K562 (cell line): Measurements from ENCODE around the gene CYP4F3. TPM values are rescaled to one million over a fixed set of nuclear protein-coding genes. Genes with fewer than 3 reads are reported as not detected.

Source experiments
- ATAC-seq: fragments of 200-7000 bp; cut with Tn5 transposase; 3 replicates; pipeline ENCODE4 v1.9.1; 2020; ENCODE audit warnings: moderate library complexity
- BruUV-seq: library from RNA; stranded (reverse); fragments of 400-500 nt; replicated peaks from 2 replicates; lab custom pipeline; 2021; lab: Mats Ljungman, UMichigan
- CTCF ChIA-PET: fragments of 300-600 bp; formaldehyde crosslinking; extraction: SDS; loops from one replicate; lab custom pipeline; 2021; ENCODE audit warnings: low intra/inter-chr PET ratio; lab: Yijun Ruan, JAX
- POLR2A ChIA-PET: fragments of 300-600, 350-650 bp; sonication (Branson Sonifier 250); formaldehyde crosslinking; extraction: SDS; loops from one replicate; lab custom pipeline; 2021; ENCODE audit warnings: antibody characterized with exemption, inconsistent platforms; lab: Yijun Ruan, JAX
- DNase-seq, 4 experiments: peaks; one replicate each; pipeline versions ENCODE4 v3.0.0 to v3.0.0-alpha.2; 2011 to 2018; ENCODE audit warnings: low spot score in 3 of 4, mixed read lengths in 3 of 4; ENCODE audit errors: extremely low read depth in 1 of 4
- FAIRE-seq: peaks from 2 replicates; lab custom pipeline; 2011; peaks lifted over from hg19 to GRCh38; lab: Jason Lieb, UNC
- H2AFZ ChIP-seq: 2 replicates; pipeline ENCODE4 v1.6.0; 2011; ENCODE audit warnings: low read depth, low read length, control low read depth, inconsistent platforms
- H3K27ac ChIP-seq: fragments of 200-600 bp; 3 replicates; pipeline ENCODE4 v1.8.0; 2011; ENCODE audit warnings: low read depth, mild to moderate bottlenecking, control low read depth, inconsistent platforms, low read length, moderate library complexity, mixed read lengths; ENCODE audit errors: extremely low read depth
- H3K27me3 ChIP-seq, 2 experiments: fragments of 300-600 bp in 1 of 2; 2 replicates in 1 of 2; 3 replicates in 1 of 2; pipeline versions ENCODE4 v1.6.0 to v1.8.0; 2011; ENCODE audit warnings: inconsistent platforms in 2 of 2, low read length in 2 of 2, mild to moderate bottlenecking in 1 of 2, mixed read lengths in 1 of 2, moderate library complexity in 1 of 2; ENCODE audit not compliant: control insufficient read depth in 2 of 2, insufficient read depth in 2 of 2
- H3K36me3 ChIP-seq: fragments of 300-600 bp; 3 replicates; pipeline ENCODE4 v1.8.0; 2011; ENCODE audit warnings: mild to moderate bottlenecking, low read length, inconsistent platforms; ENCODE audit not compliant: control insufficient read depth, insufficient read depth
- H3K4me1 ChIP-seq, 2 experiments: fragments of 200-600 bp in 1 of 2; replicated peaks in 1 of 2; 2 replicates in 1 of 2; 3 replicates in 1 of 2; pipeline versions ENCODE4 v1.5.1 to v1.8.0; 2011; ENCODE audit warnings: inconsistent platforms in 2 of 2, low read length in 2 of 2, mild to moderate bottlenecking in 1 of 2, mixed read lengths in 1 of 2, moderate library complexity in 1 of 2; ENCODE audit not compliant: control insufficient read depth in 2 of 2, insufficient read depth in 2 of 2
- H3K4me2 ChIP-seq: 2 replicates; pipeline ENCODE4 v1.6.1; 2011; ENCODE audit warnings: low read length, control low read depth, inconsistent platforms, mixed read lengths; ENCODE audit not compliant: insufficient read depth
- H3K4me3 ChIP-seq: fragments of 200-600 bp; sonication (generic), shearing (Covaris generic); 2 replicates; pipeline ENCODE4 v1.5.1; 2016; ENCODE audit warnings: control low read depth, inconsistent platforms
- H3K79me2 ChIP-seq: fragments of 200-600 bp; 3 replicates; pipeline ENCODE4 v1.8.0; 2011; ENCODE audit warnings: low read length, inconsistent platforms; ENCODE audit not compliant: control insufficient read depth, insufficient read depth
- H3K9ac ChIP-seq, 2 experiments: 2 replicates each; pipeline versions ENCODE4 v1.6.0 to v1.6.1; 2011; ENCODE audit warnings: low read depth in 2 of 2, low read length in 2 of 2, control low read depth in 1 of 2, inconsistent platforms in 1 of 2, mild to moderate bottlenecking in 1 of 2, mixed read lengths in 1 of 2; ENCODE audit not compliant: insufficient read depth in 1 of 2
- H3K9me1 ChIP-seq: one replicate; pipeline ENCODE4 v1.6.0; 2011; ENCODE audit warnings: inconsistent platforms, mild to moderate bottlenecking, low read length, moderate library complexity; ENCODE audit not compliant: control insufficient read depth, insufficient read depth
- H3K9me3 ChIP-seq: replicated peaks from 2 replicates; pipeline ENCODE4 v1.5.1; 2011; ENCODE audit warnings: low read depth, low read length, inconsistent platforms; ENCODE audit not compliant: control insufficient read depth, insufficient read depth
- H4K20me1 ChIP-seq: replicated peaks from 2 replicates; pipeline ENCODE4 v1.6.1; 2011; ENCODE audit warnings: low read length, inconsistent platforms, mixed read lengths; ENCODE audit not compliant: control insufficient read depth, insufficient read depth
- ARID3B ChIP-seq: fragments of 250-450 bp; sonication (Bioruptor Pico); IDR thresholded peaks from 2 replicates; pipeline ENCODE4 v1.4.0; 2020; ENCODE audit warnings: borderline replicate concordance
- ATF3 ChIP-seq, 2 experiments: fragments of 450-650 bp in 1 of 2; sonication (generic) in 1 of 2; formaldehyde crosslinking in 1 of 2; IDR thresholded peaks in 1 of 2; conservative IDR thresholded peaks in 1 of 2; 2 replicates each; pipeline versions ENCODE4 v1.6.1 to v1.8.1; 2016 to 2023; ENCODE audit warnings: mild to moderate bottlenecking in 2 of 2, moderate library complexity in 2 of 2, inconsistent platforms in 1 of 2, missing genetic modification reagents in 1 of 2
- BRCA1 ChIP-seq, 2 experiments: fragments of 450-650 bp in 1 of 2; sonication (generic) in 1 of 2; formaldehyde crosslinking in 1 of 2; IDR thresholded peaks; 2 replicates each; pipeline versions ENCODE4 v1.5.0 to v1.6.1; 2017 to 2020; ENCODE audit warnings: mild to moderate bottlenecking in 1 of 2, missing genetic modification reagents in 1 of 2
- CBFA2T2 ChIP-seq: fragments of 450-650 bp; conservative IDR thresholded peaks from 2 replicates; pipeline ENCODE4 v1.6.1; 2017; ENCODE audit warnings: mild to moderate bottlenecking
- CHD4 ChIP-seq: fragments of 200-600 bp; sonication (generic); IDR thresholded peaks from 3 replicates; pipeline ENCODE4 v1.6.1; 2012; ENCODE audit warnings: low read depth, mild to moderate bottlenecking, mixed read lengths, low read length, inconsistent platforms; ENCODE audit not compliant: insufficient read depth, insufficient replicate concordance, poor library complexity, severe bottlenecking
- E2F8 ChIP-seq: fragments of 450-650 bp; IDR thresholded peaks from 2 replicates; pipeline ENCODE4 v1.7.1; 2018; ENCODE audit warnings: mild to moderate bottlenecking, low read depth; ENCODE audit not compliant: partially characterized antibody
- HIVEP1 ChIP-seq: fragments of 250-450 bp; sonication (Bioruptor Pico); IDR thresholded peaks from 2 replicates; pipeline ENCODE4 v1.4.0; 2020; ENCODE audit warnings: mild to moderate bottlenecking
- NR4A1 ChIP-seq, 2 experiments: fragments of 250-450 bp in 1 of 2; fragments of 450-650 bp in 1 of 2; sonication (Bioruptor Pico) in 1 of 2; IDR thresholded peaks; 2 replicates each; pipeline versions ENCODE4 v1.4.0 to v1.6.1; 2016 to 2020; ENCODE audit warnings: mild to moderate bottlenecking in 2 of 2, missing compliant biosample characterization in 1 of 2, missing genetic modification characterization in 1 of 2, moderate library complexity in 1 of 2
- ZC3H11A ChIP-seq: IDR thresholded peaks from 2 replicates; pipeline ENCODE4 v1.6.1; 2012; ENCODE audit warnings: low read depth, low read length, improper control_type of control experiment
- ZNF184 ChIP-seq: sonication (generic); formaldehyde crosslinking; IDR thresholded peaks from 2 replicates; pipeline ENCODE4 v1.5.0; 2020; ENCODE audit warnings: missing genetic modification reagents
- ZNF224 ChIP-seq: sonication (generic); formaldehyde crosslinking; IDR thresholded peaks from 2 replicates; pipeline ENCODE4 v1.8.0; 2022; ENCODE audit warnings: mild to moderate bottlenecking, missing genetic modification reagents
- ZNF280A ChIP-seq: fragments of 450-650 bp; IDR thresholded peaks from 2 replicates; pipeline ENCODE4 v1.6.1; 2018; ENCODE audit warnings: mild to moderate bottlenecking, low read depth; ENCODE audit not compliant: partially characterized antibody
- ZNF282 ChIP-seq: sonication (generic); formaldehyde crosslinking; IDR thresholded peaks from 2 replicates; pipeline ENCODE4 v1.8.1; 2023; ENCODE audit warnings: missing genetic modification reagents
- ZNF511 ChIP-seq: sonication (generic); formaldehyde crosslinking; IDR thresholded peaks from 2 replicates; pipeline ENCODE4 v1.8.0; 2022; ENCODE audit warnings: mild to moderate bottlenecking, missing genetic modification reagents
- WGBS: fragments of 100-300 bp; shearing (Covaris generic); methylation state at CpG from one replicate; pipeline ENCODE4 v1.1.6; 2016; ENCODE audit warnings: low coverage, mixed read lengths; ENCODE audit not compliant: insufficient coverage; ENCODE audit errors: missing lambda C conversion rate; 5-methylcytosine and 5-hydroxymethylcytosine counted together
- in situ Hi-C: fragments of 300-500 bp; cut with MboI; formaldehyde crosslinking; loops from 4 replicates; pipeline ENCODE4 v1.15.0; 2018; ENCODE audit warnings: inconsistent platforms, mixed read lengths
- intact Hi-C: fragments of 100-400 bp; cut with micrococcal nuclease; formaldehyde crosslinking; loops from 2 replicates; pipeline ENCODE4 v1.14.2; 2022
- polyA plus RNA-seq, 8 experiments: library from polyadenylated mRNA; depleted of rRNA in 4 of 8; stranded (reverse) in 5 of 8; unstranded in 3 of 8; fragments of >200 nt; fragmentation: Nextera tagmentation in 2 of 8; fragmentation: Illumina TruSeq in 1 of 8; extraction: Ambion mirVana in 2 of 8; extraction: Trizol in 1 of 8; gene quantifications; 2 replicates each; pipeline versions ENCODE4 v1.2.1 to v1.2.3, GENCODE V29; 2011 to 2014; ENCODE audit warnings: inconsistent platforms in 1 of 8, missing spikeins in 1 of 8
- total RNA-seq, 7 experiments: library from RNA; depleted of rRNA in 6 of 7; stranded (reverse); fragments of >200 nt in 6 of 7; fragmentation: Illumina TruSeq in 2 of 7; extraction: Trizol in 2 of 7; gene quantifications; 2 replicates each; pipeline versions ENCODE4 v1.2.1 to v1.2.3, GENCODE V29; 2011 to 2021; ENCODE audit warnings: low replicate concordance in 1 of 7

The CYP4F3 gene
- total and polyA plus RNA-seq, 9 of the 15 experiments (the other 6 are each of a cell fraction or from before 2014, with no cell fraction given): 0.01 to 0.40 (median 0.16) TPM; not detected in 6

GRCh38 chr19:15622991-15623390 lies 17.7 kb upstream of the CYP4F3 start:
- H3K27me3 ChIP-seq: no peaks in the 10 kb centered on the region; a peak in 1 of 5 replicates
- H3K79me2 ChIP-seq: no peaks in the 10 kb centered on the region
- no peak overlapping the region for H3K4me3 ChIP-seq
- FAIRE-seq (no peak), DNase-seq (no peak), ATAC-seq (no peak)
- in situ Hi-C loops: loop anchor here (25.0 kb wide), 1 partner anchor 764 kb away; no protein-coding TSS in a partner anchor
- intact Hi-C loops: loop anchor here (10.0 kb wide), 1 partner anchor 422 kb away; no protein-coding TSS in a partner anchor
- H3K4me2 ChIP-seq: no peak overlapping the region
- no peak overlapping the region for H3K27ac ChIP-seq
- no peaks in the 10 kb centered on the region for H3K4me1 ChIP-seq
- H3K9me3 ChIP-seq: no peaks in the 10 kb centered on the region
- H3K9me1 ChIP-seq: no peaks in the 10 kb centered on the region
- H2AFZ ChIP-seq: no peak overlapping the region
- no peaks in the 10 kb centered on the region; the same call in 1 of the 2 replicates for H4K20me1 ChIP-seq
- BruUV-seq: no TSS peak
- H3K9ac ChIP-seq: no peak overlapping the region
- CTCF ChIA-PET: no interaction called here
- H3K36me3 ChIP-seq: no peaks in the 10 kb centered on the region
- POLR2A ChIA-PET: no interaction called here
- 10% methylated on average over 11 of the region's 11 CpGs for WGBS
- TF ChIP-seq ZNF224 (CRISPR knock-in tag) (no peak), HIVEP1 (CRISPR knock-in tag) (no peak), BRCA1 (IDR thresholded peaks at IDR 0.05) (no peak), BRCA1 (CRISPR knock-in tag; IDR thresholded peaks at IDR 0.05) (no peak), ZNF282 (no peak), ZNF184 (CRISPR knock-in tag) (no peak), ZNF511 (no peak), ZC3H11A (no peak), ARID3B (CRISPR knock-in tag) (no peak), CBFA2T2 (no peak), ATF3 (IDR thresholded peaks at IDR 0.05) (no peak), ATF3 (CRISPR knock-in tag; conservative IDR thresholded peaks at IDR 0.05) (no peak), CHD4 (no peak), NR4A1 (CRISPR knock-in tag; IDR thresholded peaks at IDR 0.05) (no peak), NR4A1 (tag; IDR thresholded peaks at IDR 0.05) (no peak), ZNF280A (no peak), E2F8 (no peak)
